22Rv1 (cell line): Measurements from ENCODE around the gene EXOC3.

Source experiments
- CTCF ChIP-seq: fragments of 450-650 bp; IDR thresholded peaks from 2 replicates; pipeline ENCODE4 v1.5.1; 2017; ENCODE audit warnings: mild to moderate bottlenecking
- ZFX ChIP-seq: fragments of 450-650 bp; IDR thresholded peaks from 2 replicates; pipeline ENCODE4 v1.6.1; 2017; ENCODE audit warnings: antibody characterized with exemption, borderline replicate concordance

- no peak for TF ChIP-seq CTCF
- TF ChIP-seq ZFX = no peak
Observed at GRCh38 chr5:469752-470483, 26.9 kb downstream of the EXOC3 start.
